ENCODE results near the gene FBN1. TPM values are rescaled to one million over a fixed set of nuclear protein-coding genes. Genes with fewer than 3 reads are reported as not detected.

Gene FBN1
- total RNA-seq, 1 experiment from 2014 or later, result 18.1 TPM

GRCh38 chr15:48469681-48470080, 175.8 kb downstream of the FBN1 start:
- DNase-seq (ENCODE audit: low spot score), result no peak

- DNase-seq (ENCODE audit: low spot score), result no peak
Observed at GRCh38 chr15:48469271-48469670, 176.2 kb downstream of the FBN1 start.

- no peak for DNase-seq (ENCODE audit: low spot score)
Observed at GRCh38 chr15:48467801-48468200, 177.7 kb downstream of the FBN1 start.

GRCh38 chr15:48466820-48467219, 178.7 kb downstream of the FBN1 start:
- no peak for DNase-seq (ENCODE audit: low spot score)

GRCh38 chr15:48466079-48466478, 179.4 kb downstream of the FBN1 start:
- DNase-seq (ENCODE audit: low spot score), result no peak

DNA sequence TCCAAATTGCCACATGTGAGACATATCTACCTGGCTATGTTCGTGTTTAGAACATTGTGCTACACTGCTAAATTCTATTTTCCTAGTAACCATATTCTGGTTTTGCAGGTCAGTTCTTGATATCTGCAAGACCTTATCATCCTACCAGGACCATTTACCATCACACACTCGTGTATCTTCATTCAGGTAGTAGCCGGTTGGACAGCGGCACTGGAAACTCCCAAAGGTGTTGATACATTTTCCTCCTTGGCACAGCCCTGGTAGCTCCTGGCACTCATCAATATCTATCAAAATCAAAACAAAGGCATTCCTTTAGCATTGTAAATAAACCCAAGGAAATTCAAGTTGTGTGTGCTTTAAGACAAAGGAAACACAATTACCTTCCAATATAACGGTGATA, 180.1 kb downstream of the FBN1 start:
- DNase-seq (ENCODE audit: low spot score), result no peak

- no peak for DNase-seq (ENCODE audit: low spot score)
Observed at GRCh38 chr15:48463366-48463880, 182.1 kb downstream of the FBN1 start.

- no peak for DNase-seq (ENCODE audit: low spot score)
Observed at GRCh38 chr15:48462688-48463087, 182.8 kb downstream of the FBN1 start.

GRCh38 chr15:48459571-48460442, 185.7 kb downstream of the FBN1 start:
- peak; percentile 69 for DNase-seq (ENCODE audit: low spot score)

GRCh38 chr15:48458876-48459275, 186.6 kb downstream of the FBN1 start:
- DNase-seq (ENCODE audit: low spot score), result no peak

- DNase-seq (ENCODE audit: low spot score), result no peak
Observed at GRCh38 chr15:48456134-48456533, 189.4 kb downstream of the FBN1 start.

- DNase-seq (ENCODE audit: low spot score), result no peak
Observed at GRCh38 chr15:48451736-48452135, 193.8 kb downstream of the FBN1 start.

- DNase-seq (ENCODE audit: low spot score), result no peak
Observed at GRCh38 chr15:48451241-48451640, 194.3 kb downstream of the FBN1 start.

DNA sequence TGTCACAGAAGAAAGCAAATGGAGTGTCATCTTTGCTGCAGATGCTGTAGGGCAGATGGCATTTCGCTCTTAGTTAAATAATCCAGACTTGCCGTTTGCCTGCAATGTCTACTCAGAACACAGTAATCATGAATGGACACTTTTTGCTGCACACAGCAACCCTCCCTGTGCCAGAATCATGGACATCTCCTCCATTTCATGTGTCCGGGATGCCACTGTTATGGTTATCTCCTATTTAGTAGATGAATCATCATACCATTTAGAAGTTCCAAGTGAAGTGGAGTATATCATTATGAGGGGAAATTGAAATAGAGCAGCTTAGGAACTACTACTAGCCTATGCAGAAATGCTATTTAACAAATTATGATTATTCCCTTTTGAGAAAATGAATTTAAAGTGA, 195.8 kb downstream of the FBN1 start:
- DNase-seq (ENCODE audit: low spot score), result no peak

GRCh38 chr15:48447657-48448056, 197.9 kb downstream of the FBN1 start:
- DNase-seq (ENCODE audit: low spot score), result no peak

- no peak for DNase-seq (ENCODE audit: low spot score)
Observed at GRCh38 chr15:48447058-48447457, 198.5 kb downstream of the FBN1 start.

DNA sequence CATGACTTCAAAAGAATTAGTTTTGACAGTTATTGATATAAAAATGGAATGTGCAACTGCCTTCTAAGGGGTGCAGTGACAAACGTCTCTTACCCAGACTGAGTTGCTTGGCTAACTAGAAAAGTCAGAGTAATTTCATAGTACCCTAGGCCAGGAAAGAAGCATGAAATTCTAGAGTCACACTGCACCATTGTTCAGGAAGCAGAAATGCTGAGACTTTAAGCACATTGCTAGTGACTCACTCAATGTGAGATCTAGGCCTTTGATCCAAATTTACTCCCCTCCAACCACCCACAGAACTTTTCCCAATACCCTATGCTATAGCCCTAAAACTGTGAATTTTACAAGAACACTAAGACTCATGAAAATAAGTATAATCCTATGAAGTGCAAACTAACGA, 203.5 kb downstream of the FBN1 start:
- DNase-seq (ENCODE audit: low spot score), result no peak

- no peak for DNase-seq (ENCODE audit: low spot score)
Observed at GRCh38 chr15:48440084-48440483, 205.4 kb downstream of the FBN1 start.

DNA sequence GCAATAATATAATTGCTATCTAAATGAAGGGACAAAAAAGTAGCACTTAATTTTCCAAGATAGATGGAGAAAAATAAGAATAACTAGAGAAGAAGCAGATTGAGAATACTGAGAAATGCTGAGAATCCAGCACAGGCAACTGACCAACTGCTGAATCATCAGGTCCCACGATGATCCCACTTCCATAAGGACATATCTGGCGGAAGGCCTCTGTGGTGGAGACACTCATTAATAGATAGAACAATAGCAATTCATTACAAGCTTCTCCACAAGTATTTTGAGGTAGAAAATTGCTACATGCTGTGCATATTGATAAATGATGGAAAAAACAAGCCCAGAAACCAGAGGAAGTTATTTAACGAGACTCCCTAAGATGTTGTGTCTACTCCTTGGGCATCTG, 208.3 kb downstream of the FBN1 start:
- DNase-seq (ENCODE audit: low spot score), result no peak

- no peak for DNase-seq (ENCODE audit: low spot score)
Observed at GRCh38 chr15:48435321-48435720, 210.2 kb downstream of the FBN1 start.

DNA sequence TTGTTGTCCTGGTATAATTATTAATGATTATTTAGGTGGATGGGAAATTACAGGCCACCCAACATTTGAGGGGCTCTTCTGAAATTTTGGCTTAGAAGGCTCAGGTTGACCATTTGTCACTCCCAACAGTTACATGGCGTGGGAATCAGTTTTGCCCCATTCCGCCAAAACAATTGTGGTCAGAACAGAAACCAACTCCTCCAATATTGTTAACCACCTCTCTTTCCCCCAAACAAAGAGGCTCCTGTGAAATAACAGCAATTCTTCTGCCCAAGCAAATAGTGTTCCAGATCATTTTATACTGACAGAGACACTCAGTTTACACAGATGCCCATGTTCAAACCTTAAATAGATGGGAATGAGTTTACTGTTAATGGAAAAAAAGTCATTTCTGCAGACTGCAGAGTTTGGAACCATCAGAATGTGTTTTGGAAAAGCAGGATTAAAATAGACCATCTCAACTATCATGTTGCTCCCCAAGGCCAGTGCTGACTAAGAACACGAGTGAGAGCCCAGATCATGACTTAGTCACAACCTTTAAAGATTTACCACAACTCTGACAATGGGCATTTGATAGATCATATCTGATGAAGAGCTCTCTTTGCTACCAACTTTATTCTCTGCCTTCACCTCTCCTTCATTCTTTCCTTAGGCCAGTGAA, 212.2 kb downstream of the FBN1 start:
- no peak for DNase-seq (ENCODE audit: low spot score)

GRCh38 chr15:48432688-48433087, 212.8 kb downstream of the FBN1 start:
- DNase-seq (ENCODE audit: low spot score), result no peak

GRCh38 chr15:48427960-48428547, 217.5 kb downstream of the FBN1 start:
- DNase-seq (ENCODE audit: low spot score), result no peak

Measured in H4 (cell line).